Activated naive CD8-positive, alpha-beta T cell (primary cell): Measurements from ENCODE around the gene ACOT11.
"Not testable (repeated sequence)": the region's sequence is repeated elsewhere in the genome, so short reads cannot be mapped to it uniquely, and the experiment has no call there.

ENCODE experiments used
- H3K27ac Mint-ChIP-seq: one replicate; pipeline ENCODE4 v1.8.0; 2021; ENCODE audit warnings: mixed read lengths
- H3K27me3 Mint-ChIP-seq: one replicate; pipeline ENCODE4 v1.8.0; 2021; ENCODE audit warnings: mixed read lengths
- H3K36me3 Mint-ChIP-seq: one replicate; pipeline ENCODE4 v1.8.0; 2021; ENCODE audit warnings: mixed read lengths
- H3K4me1 Mint-ChIP-seq: one replicate; pipeline ENCODE4 v1.8.0; 2021; ENCODE audit warnings: low read depth, mixed read lengths
- H3K4me3 Mint-ChIP-seq: one replicate; pipeline ENCODE4 v1.8.0; 2021; ENCODE audit warnings: mild to moderate bottlenecking, mixed read lengths
- H3K9me3 Mint-ChIP-seq: one replicate; pipeline ENCODE4 v1.8.0; 2021; ENCODE audit warnings: low read depth, mixed read lengths

The ACOT11 gene

DNA sequence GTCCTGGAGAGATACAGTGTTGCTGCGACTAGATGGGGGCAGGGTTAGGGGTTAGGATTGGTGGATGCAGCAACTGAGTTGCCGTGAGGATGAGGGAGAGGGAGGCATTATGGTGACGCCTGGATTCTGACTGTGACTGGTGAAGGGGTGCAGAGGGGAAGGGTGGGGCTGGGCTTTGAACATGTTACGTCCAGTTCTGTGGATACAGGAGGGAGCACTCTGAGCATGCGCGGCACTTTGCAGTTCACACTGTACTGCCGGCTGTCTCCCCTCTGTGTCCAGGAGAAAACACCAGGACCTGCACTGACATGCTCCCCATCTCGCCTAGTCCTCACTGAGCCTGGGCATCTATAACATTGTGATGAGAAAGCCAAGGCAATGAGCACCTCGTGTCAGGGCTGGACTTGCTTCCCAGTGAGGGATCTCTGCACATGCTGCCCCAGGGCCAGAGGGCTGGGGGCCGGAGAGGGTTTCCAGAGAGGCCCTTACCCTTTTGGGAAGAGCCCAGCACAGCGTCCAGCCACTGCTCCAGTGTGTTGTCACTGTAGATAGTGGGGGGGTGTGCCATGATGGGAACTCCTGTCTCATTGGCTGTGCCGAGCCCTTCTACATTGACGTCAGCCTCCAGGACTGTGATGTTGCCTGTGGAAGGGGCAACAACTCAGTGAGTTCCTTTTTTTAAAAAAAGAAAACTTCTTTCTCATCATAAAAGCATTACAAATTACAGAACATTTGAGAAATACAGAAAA is 67.7 kb downstream of the ACOT11 start:
- no peaks in the 10 kb centered on the region for H3K9me3 Mint-ChIP-seq
- H3K27ac Mint-ChIP-seq: no peak overlapping the region
- H3K4me3 Mint-ChIP-seq: no peak overlapping the region
- H3K27me3 Mint-ChIP-seq: peaks cover 2% of the 10 kb centered on the region
- no peaks in the 10 kb centered on the region for H3K36me3 Mint-ChIP-seq
- no peaks in the 10 kb centered on the region for H3K4me1 Mint-ChIP-seq

DNA sequence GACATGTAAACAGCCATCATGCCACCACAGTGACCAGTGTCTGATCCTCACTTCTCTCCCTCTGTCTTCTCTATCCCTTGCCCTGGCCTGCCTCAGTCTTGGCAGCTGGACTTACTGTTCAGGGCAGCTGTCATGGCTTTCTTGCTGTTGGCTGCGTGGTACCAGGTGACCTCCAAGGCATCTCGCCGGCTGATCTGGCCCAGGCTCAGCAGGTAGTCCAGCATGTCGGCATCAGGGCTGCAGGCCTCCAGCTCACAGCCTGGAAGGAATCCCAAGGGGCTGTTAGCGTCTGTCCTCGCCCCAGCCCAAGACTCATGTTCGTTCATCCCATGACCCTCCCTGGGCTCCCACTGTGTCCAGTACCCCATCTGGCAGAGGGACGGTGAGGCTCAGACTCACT is 71.7 kb downstream of the ACOT11 start:
- Mint-ChIP-seq H3K4me1 (no peaks in the 10 kb centered on the region), H3K4me3 (no peak overlapping the region), H3K27me3 (peaks cover 2% of the 10 kb centered on the region), H3K36me3 (no peaks in the 10 kb centered on the region), H3K27ac (no peak overlapping the region), H3K9me3 (no peaks in the 10 kb centered on the region)

DNA sequence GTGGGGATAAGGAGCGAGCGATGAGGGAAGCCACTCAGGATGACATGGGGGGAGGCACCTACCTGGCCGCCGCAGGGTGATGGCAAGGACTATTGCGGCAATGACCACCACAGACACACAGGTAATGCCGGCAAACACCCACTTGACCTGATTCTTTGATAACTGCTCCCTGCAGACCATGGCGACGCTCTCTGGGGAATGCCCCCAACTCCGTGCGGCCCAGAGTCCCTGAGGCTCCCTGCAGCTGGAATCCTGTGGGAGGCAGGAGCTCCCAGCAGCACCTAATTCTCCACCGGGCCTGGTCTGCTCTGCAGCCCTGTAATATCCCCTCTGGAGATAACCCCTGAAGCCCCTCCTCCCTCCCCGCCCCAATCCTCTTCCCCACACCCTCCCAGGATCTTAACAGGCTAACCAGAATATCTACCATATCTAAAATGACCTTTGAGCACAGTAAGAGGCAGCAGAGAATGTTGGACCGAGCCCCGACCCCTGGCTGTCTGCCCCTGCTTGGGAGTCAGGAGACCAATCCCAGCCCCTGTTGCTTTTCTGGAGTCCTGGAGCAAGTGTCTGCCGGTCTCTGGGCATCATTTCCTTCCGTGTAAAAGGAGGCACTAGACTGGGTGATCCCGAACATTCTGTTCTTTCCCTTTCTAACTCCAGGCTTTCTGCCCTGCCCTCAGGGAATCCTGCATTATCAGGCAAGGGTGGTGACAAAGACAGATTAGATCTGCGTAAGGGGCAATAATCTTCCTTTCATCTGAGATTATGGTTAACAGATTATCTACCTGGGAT is 75.4 kb downstream of the ACOT11 start, which contains the start of gene FAM151A:
FAM151A (minus strand) TSS at position 310 of the 792 bp plus-strand sequence; CDS start at position 180, 130 bp downstream.
- Mint-ChIP-seq H3K4me1 (no peaks in the 10 kb centered on the region), H3K36me3 (no peaks in the 10 kb centered on the region), H3K27ac (no peak within 1 kb of the TSS), H3K27me3 (peaks cover 2% of the 10 kb centered on the region), H3K4me3 (no peak within 1 kb of the TSS), H3K9me3 (no peaks in the 10 kb centered on the region)

DNA sequence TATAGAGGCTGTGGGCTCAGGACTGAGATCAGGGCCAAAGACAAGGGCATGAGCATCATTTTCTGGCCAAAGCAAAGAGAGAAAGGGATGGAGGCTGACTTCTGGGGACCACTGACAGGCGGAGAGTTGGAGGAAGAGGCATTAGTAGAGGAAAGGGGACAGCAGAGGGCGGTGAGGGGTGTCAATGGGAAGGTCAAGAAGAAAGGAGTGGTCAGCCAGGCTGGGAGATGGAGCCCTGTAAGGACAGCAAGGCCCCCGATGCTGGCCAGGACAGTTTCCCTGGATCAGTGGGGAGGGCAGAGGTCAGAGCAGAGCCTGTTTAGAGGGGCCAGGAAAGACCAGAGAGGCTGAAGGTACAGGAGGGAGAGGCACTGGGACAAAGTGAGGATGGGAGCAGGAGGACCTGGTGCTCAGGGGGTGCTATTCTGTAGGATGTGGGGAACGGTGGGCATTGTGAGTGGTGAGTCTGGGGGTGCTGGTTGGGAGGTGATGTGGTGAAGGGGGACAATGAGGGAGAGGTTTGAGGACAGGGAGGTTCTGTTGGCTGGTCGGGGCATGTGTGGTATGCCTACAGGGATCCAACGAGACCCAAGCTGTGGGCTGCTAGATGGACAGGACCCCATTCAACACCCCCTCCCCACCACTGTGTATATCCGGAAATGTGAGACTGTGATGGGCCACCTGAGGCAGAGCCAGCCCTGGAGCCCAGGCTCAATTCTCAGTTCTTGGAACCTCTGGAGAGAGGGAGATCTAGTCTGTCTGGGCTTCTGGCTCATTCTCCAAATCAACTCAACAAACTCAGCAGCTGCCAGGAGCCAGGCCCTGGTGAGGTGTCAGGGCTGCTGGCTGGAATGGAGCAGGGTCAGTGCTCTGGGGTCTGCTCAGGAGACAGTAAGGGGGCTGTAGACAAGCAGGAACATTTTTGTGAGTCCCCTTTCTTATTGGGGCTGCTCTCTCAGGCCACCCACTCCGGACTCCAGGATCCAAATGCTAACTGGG is 76.7 kb downstream of the ACOT11 start:
- Mint-ChIP-seq H3K9me3 (no peaks in the 10 kb centered on the region), H3K36me3 (no peaks in the 10 kb centered on the region), H3K4me1 (no peaks in the 10 kb centered on the region), H3K4me3 (no peak overlapping the region), H3K27ac (no peak overlapping the region), H3K27me3 (peaks cover 2% of the 10 kb centered on the region)

DNA sequence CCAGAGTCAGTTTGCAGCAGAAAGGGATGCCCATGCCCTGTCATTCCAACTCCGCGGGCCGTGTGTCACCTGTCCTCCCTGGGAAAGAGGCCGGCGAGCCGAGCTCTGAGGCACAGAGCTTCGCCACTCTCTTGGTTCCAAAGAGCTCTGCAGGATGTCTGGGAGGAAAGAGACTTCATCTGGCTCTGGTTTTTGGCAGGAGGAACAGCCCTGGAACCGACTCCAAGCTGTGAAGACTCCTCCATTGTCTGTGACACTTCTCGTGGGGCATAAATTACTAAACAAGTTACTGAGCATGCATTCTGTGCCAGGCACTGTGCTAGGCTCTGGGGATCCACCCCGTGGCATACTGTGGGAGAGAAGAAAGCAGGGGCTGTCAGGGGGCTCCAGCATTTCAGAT is 79.2 kb downstream of the ACOT11 start:
- H3K27me3 Mint-ChIP-seq: no peaks in the 10 kb centered on the region
- H3K36me3 Mint-ChIP-seq: no peaks in the 10 kb centered on the region
- H3K9me3 Mint-ChIP-seq: no peaks in the 10 kb centered on the region
- no peak overlapping the region for H3K4me3 Mint-ChIP-seq
- H3K4me1 Mint-ChIP-seq: no peaks in the 10 kb centered on the region
- H3K27ac Mint-ChIP-seq: no peak overlapping the region

DNA sequence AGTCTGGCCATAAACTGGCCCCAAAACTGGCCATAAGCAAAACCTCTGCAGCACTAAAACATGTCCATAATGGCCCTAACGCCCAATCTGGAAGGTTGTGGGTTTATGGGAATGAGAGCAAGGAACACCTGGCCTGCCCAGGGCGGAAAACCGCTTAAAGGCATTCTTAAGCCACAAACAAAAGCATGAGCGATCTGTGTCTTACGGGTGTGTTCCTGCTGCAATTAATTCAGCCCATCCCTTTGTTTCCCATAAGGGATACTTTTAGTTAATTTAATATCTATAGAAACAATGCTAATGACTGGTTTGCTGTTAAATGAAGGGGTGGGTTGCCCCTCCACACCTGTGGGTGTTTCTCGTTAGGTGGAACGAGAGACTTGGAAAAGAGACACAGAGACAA is 87.8 kb downstream of the ACOT11 start:
- not testable (repeated sequence) for H3K36me3 Mint-ChIP-seq, H3K27ac Mint-ChIP-seq, H3K27me3 Mint-ChIP-seq, H3K4me1 Mint-ChIP-seq, H3K9me3 Mint-ChIP-seq, H3K4me3 Mint-ChIP-seq

DNA sequence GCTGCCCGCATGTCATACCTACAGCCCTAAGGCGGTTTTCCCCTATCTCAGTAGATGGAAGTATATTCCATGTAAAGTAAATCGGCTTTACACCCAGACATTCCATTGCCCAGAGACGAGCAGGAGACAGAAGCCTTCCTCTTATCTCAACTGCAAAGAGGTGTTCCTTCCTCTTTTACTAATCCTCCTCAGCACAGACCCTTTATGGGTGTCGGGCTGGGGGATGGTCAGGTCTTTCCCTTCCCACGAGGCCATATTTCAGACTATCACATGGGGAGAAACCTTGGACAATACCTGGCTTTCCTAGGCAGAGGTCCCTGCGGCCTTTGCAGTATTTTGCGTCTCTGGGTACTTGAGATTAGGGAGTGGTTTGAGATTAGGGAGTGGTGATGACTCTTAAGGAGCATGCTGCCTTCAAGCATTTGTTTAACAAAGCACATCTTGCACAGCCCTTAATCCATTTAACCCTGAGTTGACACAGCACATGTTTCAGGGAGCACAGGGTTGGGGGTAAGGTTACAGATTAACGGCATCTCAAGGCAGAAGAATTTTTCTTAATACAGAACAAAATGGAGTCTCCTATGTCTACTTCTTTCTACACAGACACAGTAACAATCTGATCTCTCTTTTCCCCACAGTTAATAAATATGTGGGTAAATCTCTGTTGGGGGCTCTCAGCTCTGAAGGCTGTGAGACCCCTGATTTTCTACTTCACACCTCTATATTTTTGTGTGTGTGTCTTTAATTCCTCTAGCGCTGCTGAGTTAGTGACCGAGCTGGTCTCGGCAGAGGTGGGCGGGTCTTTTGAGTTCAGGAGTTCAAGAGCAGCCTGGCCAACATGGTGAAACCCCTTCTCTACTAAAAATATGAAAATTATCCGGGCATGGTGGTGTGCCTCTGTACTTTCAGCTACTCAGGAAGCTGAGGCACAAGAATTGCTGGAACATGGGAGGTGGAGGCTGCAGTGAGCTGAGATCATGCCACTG is 88.7 kb downstream of the ACOT11 start:
- H3K27me3 Mint-ChIP-seq, H3K9me3 Mint-ChIP-seq, H3K4me1 Mint-ChIP-seq, H3K4me3 Mint-ChIP-seq, H3K27ac Mint-ChIP-seq, H3K36me3 Mint-ChIP-seq: not testable (repeated sequence)

DNA sequence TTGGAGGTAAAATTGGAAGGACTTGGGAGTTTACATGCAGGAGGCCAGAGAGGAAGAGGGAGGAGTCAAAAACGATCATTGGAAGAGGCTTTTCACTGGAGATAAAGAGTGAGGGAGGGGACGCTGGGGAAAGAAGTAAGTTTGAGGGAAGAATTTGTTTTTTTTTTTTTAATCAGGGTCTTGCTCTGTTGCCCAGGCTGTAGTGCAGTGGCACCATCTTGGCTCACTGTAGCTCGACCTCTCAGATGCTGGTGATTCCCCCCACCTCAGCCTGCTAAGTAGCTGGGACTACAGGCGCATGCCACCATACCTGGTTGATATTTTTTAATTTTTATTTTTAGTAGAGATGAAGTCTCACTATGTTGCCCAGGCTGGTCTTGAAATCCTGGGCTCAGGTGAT is 92.3 kb downstream of the ACOT11 start:
- Mint-ChIP-seq H3K36me3 (no peaks in the 10 kb centered on the region), H3K4me1 (no peaks in the 10 kb centered on the region), H3K27ac (no peak overlapping the region), H3K9me3 (peaks cover 6% of the 10 kb centered on the region), H3K4me3 (no peak overlapping the region), H3K27me3 (peaks cover 1% of the 10 kb centered on the region)

DNA sequence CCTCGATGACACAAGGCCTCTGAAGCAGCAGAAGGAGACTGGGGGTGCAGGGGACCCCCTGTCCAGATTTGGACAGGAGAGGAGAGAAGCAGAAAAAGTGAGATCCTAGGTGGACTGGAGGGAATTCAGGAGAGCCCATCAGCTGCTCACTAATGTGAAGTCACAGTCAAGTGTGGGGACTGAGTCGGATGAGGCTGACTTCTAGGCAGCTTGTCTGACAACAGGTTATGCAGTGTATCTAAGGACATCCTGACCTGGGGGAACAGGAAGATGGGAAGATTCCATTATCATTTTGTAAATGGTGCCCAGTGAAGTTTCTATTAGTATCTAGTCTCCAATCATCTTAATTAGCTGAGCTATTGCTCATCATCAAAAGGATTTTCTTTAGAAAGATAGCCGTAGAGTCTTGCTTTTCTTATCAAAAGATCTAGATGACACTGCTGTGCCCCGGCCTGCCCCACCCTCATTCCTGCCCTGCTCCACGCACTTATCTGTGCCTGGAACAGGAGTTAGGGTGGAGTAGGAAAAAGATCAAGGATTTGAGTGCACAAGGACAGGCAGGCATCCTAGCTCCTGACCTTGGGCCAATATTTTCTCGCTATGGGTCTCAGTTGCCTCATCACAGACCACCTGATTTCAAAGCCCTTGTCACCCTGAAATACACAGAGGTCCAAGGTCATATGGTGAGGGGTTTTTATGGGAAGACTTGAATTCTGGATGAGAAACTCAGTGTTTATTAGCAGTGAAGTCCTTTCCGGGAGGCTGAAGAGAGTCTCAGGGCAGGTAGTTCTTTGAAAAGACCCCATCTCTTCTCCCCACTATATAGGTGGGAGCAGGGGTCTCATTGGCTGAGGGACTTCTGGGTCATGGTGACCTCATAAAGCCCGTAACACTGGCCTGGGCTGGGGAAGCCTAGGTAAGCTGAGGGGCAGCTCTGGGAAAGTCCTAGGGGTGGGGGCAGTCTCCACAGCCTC is 93.1 kb downstream of the ACOT11 start, which contains the start of gene MROH7:
MROH7 (plus strand) TSS at position 924 of the 974 bp plus-strand sequence. CDS start 11,141 bp downstream, outside the sequence.
- Mint-ChIP-seq H3K36me3 (no peaks in the 10 kb centered on the region), H3K27ac (no peak within 1 kb of the TSS), H3K4me3 (no peak within 1 kb of the TSS), H3K9me3 (peaks cover 6% of the 10 kb centered on the region), H3K27me3 (peaks cover 1% of the 10 kb centered on the region), H3K4me1 (no peaks in the 10 kb centered on the region)

DNA sequence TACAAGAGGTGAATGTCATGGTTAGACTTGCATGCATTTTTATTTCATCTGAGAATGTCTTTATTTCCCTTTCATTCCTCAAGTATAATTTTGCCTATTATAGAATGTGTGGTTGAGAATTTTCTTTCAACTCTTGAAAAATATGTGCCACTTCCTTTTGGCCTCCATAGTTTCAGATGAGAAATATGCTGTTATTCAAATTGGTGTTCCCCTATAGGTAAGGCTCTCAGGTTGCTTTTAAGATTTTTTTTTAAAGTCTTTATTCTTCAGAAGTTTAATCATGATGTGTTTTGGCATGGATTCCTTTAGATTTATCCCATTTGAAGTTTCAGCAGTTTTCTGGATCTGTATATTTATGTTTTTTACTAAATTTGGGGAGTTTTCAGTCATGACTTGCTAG is 95.7 kb downstream of the ACOT11 start:
- H3K27me3 Mint-ChIP-seq: peaks cover 3% of the 10 kb centered on the region
- H3K36me3 Mint-ChIP-seq: no peaks in the 10 kb centered on the region
- H3K4me1 Mint-ChIP-seq: no peaks in the 10 kb centered on the region
- H3K4me3 Mint-ChIP-seq: no peak overlapping the region
- H3K9me3 Mint-ChIP-seq: peaks cover 6% of the 10 kb centered on the region
- H3K27ac Mint-ChIP-seq: no peak overlapping the region

DNA sequence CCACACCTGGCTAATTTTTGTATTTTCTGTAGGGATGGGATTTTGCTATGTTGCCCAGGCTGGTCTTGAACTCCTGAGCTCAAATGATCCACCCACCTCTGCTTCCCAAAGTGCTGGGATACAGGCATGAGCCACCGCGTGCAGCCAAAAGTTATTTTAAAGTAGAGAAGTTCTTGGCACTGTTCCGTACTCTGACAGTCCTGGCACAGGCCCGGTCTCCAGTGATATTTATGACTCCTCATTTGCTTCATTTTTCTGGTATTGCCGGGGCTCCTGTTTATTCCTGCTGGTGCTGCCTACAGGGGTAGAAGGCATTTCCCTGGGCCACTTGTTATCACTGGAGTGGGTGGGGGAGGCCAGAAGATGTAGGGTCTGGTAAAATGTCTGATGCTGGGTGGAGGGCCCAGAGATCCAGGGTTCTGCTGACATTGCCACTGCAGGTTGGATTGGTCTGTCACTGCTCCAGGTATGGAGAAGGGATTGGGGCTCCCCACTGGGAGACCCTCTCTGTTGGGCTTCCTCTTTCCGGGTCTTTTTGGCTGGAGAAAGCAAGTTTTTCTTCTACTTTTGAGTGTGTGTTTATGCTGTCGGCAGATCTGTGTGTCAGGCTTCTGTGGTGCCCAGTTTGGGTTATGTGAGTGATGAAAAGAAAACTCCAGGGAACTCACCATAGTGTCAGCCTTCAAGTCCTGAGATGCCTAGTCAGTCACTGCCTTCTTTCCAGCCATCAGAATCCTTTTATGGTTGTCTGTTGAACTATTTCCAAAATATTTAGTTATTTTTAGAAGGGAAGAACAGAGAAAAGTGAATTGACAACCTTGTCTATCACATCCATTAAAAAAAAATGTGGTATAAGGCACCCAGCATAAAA is 98.0 kb downstream of the ACOT11 start:
- Mint-ChIP-seq H3K4me3 (no peak overlapping the region), H3K36me3 (no peaks in the 10 kb centered on the region), H3K9me3 (peaks cover 6% of the 10 kb centered on the region), H3K4me1 (no peaks in the 10 kb centered on the region), H3K27me3 (peaks cover 3% of the 10 kb centered on the region), H3K27ac (no peak overlapping the region)

DNA sequence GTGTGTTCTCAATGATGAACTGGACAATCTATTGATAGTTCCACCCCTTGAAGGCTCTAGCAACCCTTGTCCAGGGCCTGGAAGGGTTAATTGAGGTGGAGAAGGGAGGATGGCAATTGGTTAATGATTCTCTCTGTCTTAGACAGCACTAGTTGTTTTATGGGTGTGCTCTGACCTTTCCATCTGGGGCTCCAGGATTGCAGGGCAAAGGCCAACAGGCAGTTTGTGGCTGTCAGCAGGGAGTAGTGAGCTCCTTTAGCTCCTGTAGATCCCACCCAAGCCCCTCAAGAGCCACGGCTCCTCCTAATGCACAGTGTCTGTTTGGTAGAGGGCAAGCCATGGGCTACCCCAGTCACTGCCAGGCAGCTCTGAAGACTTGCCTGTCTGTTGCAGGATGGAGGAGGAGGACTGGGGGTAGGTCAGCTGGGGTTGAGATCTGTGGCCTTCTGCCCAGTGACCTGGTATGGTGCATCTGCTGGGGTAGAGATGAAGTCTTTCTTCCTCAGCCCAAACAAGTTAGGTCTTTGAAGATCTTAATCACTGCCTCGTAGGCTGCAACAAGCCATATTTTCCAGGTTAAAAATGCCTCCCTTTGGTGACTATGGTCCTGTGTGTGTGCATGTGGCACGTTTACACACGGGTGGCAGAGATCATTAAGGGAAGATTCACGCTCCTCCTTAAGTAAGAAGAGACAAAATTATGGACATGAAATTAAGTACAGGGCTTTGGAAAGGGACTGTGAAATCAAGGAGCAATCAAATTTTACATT is 101.3 kb downstream of the ACOT11 start:
- no peaks in the 10 kb centered on the region for H3K36me3 Mint-ChIP-seq
- H3K27ac Mint-ChIP-seq: no peak overlapping the region
- no peaks in the 10 kb centered on the region for H3K4me1 Mint-ChIP-seq
- H3K27me3 Mint-ChIP-seq: peaks cover 4% of the 10 kb centered on the region
- H3K9me3 Mint-ChIP-seq: no peaks in the 10 kb centered on the region
- no peak overlapping the region for H3K4me3 Mint-ChIP-seq
